DOHH2 (cell line): ENCODE data around the gene PNMA8C.

ENCODE experiments used
- H3F3A ChIP-seq: fragments of 200-600 bp; sonication (generic), shearing (Covaris generic); 2 replicates; pipeline ENCODE4 v1.6.0; 2016; ENCODE audit warnings: antibody characterized with exemption, mild to moderate bottlenecking; ENCODE audit not compliant: control insufficient read depth, insufficient read depth
- H3K27ac ChIP-seq: fragments of 200-600 bp; sonication (generic); 2 replicates; pipeline ENCODE4 v1.5.1; 2014; ENCODE audit warnings: low read depth, mild to moderate bottlenecking, low read length, moderate library complexity
- H3K27me3 ChIP-seq: fragments of 200-600 bp; sonication (generic); 2 replicates; pipeline ENCODE4 v1.6.1; 2014; ENCODE audit warnings: mild to moderate bottlenecking, low read length, mixed read lengths; ENCODE audit not compliant: control insufficient read depth
- H3K36me3 ChIP-seq: fragments of 200-600 bp; sonication (generic); 2 replicates; pipeline ENCODE4 v1.6.1; 2014; ENCODE audit warnings: mild to moderate bottlenecking, low read length, moderate library complexity, mixed read lengths; ENCODE audit not compliant: control insufficient read depth
- H3K4me1 ChIP-seq: fragments of 200-600 bp; sonication (generic); 2 replicates; pipeline ENCODE4 v1.6.1; 2014; ENCODE audit warnings: mild to moderate bottlenecking, low read length, mixed read lengths; ENCODE audit not compliant: control insufficient read depth
- H3K4me2 ChIP-seq: fragments of 200-600 bp; sonication (generic); 2 replicates; pipeline ENCODE4 v1.6.0; 2014; ENCODE audit warnings: mild to moderate bottlenecking, low read length, moderate library complexity
- H3K4me3 ChIP-seq: fragments of 200-600 bp; sonication (generic); 2 replicates; pipeline ENCODE4 v1.5.1; 2014; ENCODE audit warnings: mild to moderate bottlenecking, low read length, mixed read lengths
- H3K79me2 ChIP-seq: fragments of 200-600 bp; sonication (generic); 2 replicates; pipeline ENCODE4 v1.6.1; 2014; ENCODE audit warnings: mild to moderate bottlenecking, low read length, mixed read lengths; ENCODE audit not compliant: control insufficient read depth
- H3K9me2 ChIP-seq: fragments of 200-600 bp; sonication (generic); replicated peaks from 2 replicates; pipeline ENCODE4 v1.6.1; 2014; ENCODE audit warnings: mild to moderate bottlenecking, low read length, mixed read lengths; ENCODE audit not compliant: control insufficient read depth
- H3K9me3 ChIP-seq: fragments of 200-600 bp; sonication (generic); 2 replicates; pipeline ENCODE4 v1.6.1; 2014; ENCODE audit warnings: antibody characterized with exemption, low read length, mixed read lengths; ENCODE audit not compliant: control insufficient read depth, insufficient read depth
- H4K20me1 ChIP-seq: fragments of 200-600 bp; sonication (generic); 2 replicates; pipeline ENCODE4 v1.6.0; 2014; ENCODE audit warnings: low read depth, mild to moderate bottlenecking, antibody characterized with exemption, low read length, moderate library complexity; ENCODE audit not compliant: control insufficient read depth, insufficient read depth
- CTCF ChIP-seq: fragments of 200-600 bp; sonication (generic); IDR thresholded peaks from one replicate; pipeline ENCODE4 v1.5.1; 2014; ENCODE audit warnings: antibody characterized with exemption, mild to moderate bottlenecking, low read depth, low read length; ENCODE audit not compliant: poor library complexity, severe bottlenecking
- EZH2phosphoT487 ChIP-seq: fragments of 200-600 bp; sonication (generic); IDR thresholded peaks from 2 replicates; pipeline ENCODE4 v1.6.1; 2017; ENCODE audit warnings: borderline replicate concordance, mild to moderate bottlenecking, antibody characterized with exemption, low read length, moderate library complexity, mixed read lengths

Gene PNMA8C

GRCh38 chr19:46408664-46409039, 20.1 kb downstream of the PNMA8C start:
- no peaks in the 10 kb centered on the region for H3K4me1 ChIP-seq
- no peak overlapping the region for H3K4me2 ChIP-seq
- no peak overlapping the region for H3K27ac ChIP-seq
- no peaks in the 10 kb centered on the region for H4K20me1 ChIP-seq
- H3K4me3 ChIP-seq, result no peak overlapping the region
- H3K9me3 ChIP-seq, result no peaks in the 10 kb centered on the region
- H3K27me3 ChIP-seq, result peaks cover 9% of the 10 kb centered on the region
- no peaks in the 10 kb centered on the region for H3K79me2 ChIP-seq
- no peaks in the 10 kb centered on the region for H3K36me3 ChIP-seq
- no peaks in the 10 kb centered on the region for H3K9me2 ChIP-seq
- TF ChIP-seq CTCF, result no peak
- no peak for TF ChIP-seq EZH2phosphoT487
- H3F3A ChIP-seq, result no peaks in the 10 kb centered on the region

GRCh38 chr19:46407856-46408663, 20.7 kb downstream of the PNMA8C start:
- Histone ChIP-seq H3K4me1 (no peaks in the 10 kb centered on the region), H3K27ac (no peak overlapping the region), H3K27me3 (peaks cover 10% of the 10 kb centered on the region), H3K9me3 (no peaks in the 10 kb centered on the region), H3K36me3 (no peaks in the 10 kb centered on the region), H3K9me2 (no peaks in the 10 kb centered on the region), H3K4me3 (no peak overlapping the region), H3K4me2 (no peak overlapping the region), H3F3A (no peaks in the 10 kb centered on the region), H3K79me2 (no peaks in the 10 kb centered on the region), H4K20me1 (no peaks in the 10 kb centered on the region)
- TF ChIP-seq EZH2phosphoT487 (no peak), CTCF (no peak)

GRCh38 chr19:46406976-46407375, 21.8 kb downstream of the PNMA8C start:
- Histone ChIP-seq H3K4me2 (no peak overlapping the region), H3K4me3 (no peak overlapping the region), H4K20me1 (no peaks in the 10 kb centered on the region), H3K27me3 (peaks cover 10% of the 10 kb centered on the region), H3K79me2 (no peaks in the 10 kb centered on the region), H3F3A (no peaks in the 10 kb centered on the region), H3K4me1 (no peaks in the 10 kb centered on the region), H3K36me3 (no peaks in the 10 kb centered on the region), H3K9me2 (no peaks in the 10 kb centered on the region), H3K27ac (no peak overlapping the region), H3K9me3 (no peaks in the 10 kb centered on the region)
- TF ChIP-seq CTCF (no peak), EZH2phosphoT487 (no peak)
